Prostate gland (tissue), 2 donors: ENCODE measurements around the gene AIFM1. TPM values are rescaled to one million over a fixed set of nuclear protein-coding genes. Genes with fewer than 3 reads are reported as not detected.

Experiments used
- DNase-seq: peaks from one replicate; pipeline ENCODE4 v3.0.0-alpha.2; 2019; ENCODE audit warnings: low spot score
- H3K27ac ChIP-seq, 2 donors: fragments of 200-600 bp; sonication (generic); 2 replicates each; pipeline ENCODE4 v1.5.1; 2017 to 2019
- H3K27me3 ChIP-seq: fragments of 200-600 bp; sonication (generic); replicated peaks from 2 replicates; pipeline ENCODE4 v1.5.1; 2019; ENCODE audit not compliant: insufficient read depth
- H3K36me3 ChIP-seq, 2 donors: fragments of 200-600 bp; sonication (generic); 1 replicate in 1 of 2; 2 replicates in 1 of 2; pipeline versions ENCODE4 v1.5.1 to v1.8.1; 2017 to 2019
- H3K4me1 ChIP-seq: fragments of 200-600 bp; sonication (generic); replicated peaks from 2 replicates; pipeline ENCODE4 v1.5.1; 2019
- H3K4me3 ChIP-seq, 2 donors: fragments of 200-600 bp; sonication (generic); 2 replicates each; pipeline ENCODE4 v1.5.1; 2017 to 2019
- H3K9me3 ChIP-seq: fragments of 200-600 bp; sonication (generic); 2 replicates; pipeline ENCODE4 v1.5.1; 2017
- POLR2A ChIP-seq: fragments of 450-650 bp; IDR thresholded peaks from one replicate; pipeline ENCODE4 v1.6.1; 2016; ENCODE audit warnings: antibody characterized with exemption, mild to moderate bottlenecking
- POLR2AphosphoS5 ChIP-seq: sonication (generic); formaldehyde crosslinking; IDR thresholded peaks from one replicate; pipeline ENCODE4 v1.6.1; 2017; ENCODE audit warnings: antibody characterized with exemption
- WGBS: methylation state at CpG from one replicate; pipeline ENCODE4 v1.1.5; 2018; 5-methylcytosine and 5-hydroxymethylcytosine counted together
- intact Hi-C: fragments of 100-400 bp; cut with DNase I; formaldehyde crosslinking; loops from one replicate; pipeline ENCODE4 v1.14.2; 2022
- total RNA-seq, 2 donors: library from RNA; depleted of rRNA; stranded (reverse); fragments of >200 nt; gene quantifications; one replicate each; pipeline ENCODE4 v1.1.0, GENCODE V29; 2016
- TF ChIP-seq, protein P1 (sequence below), 4 experiments: fragments of 200-600 bp in 2 of 4; fragments of 450-650 bp in 2 of 4; sonication (generic) in 2 of 4; IDR thresholded peaks; 1 replicate in 3 of 4; 2 replicates in 1 of 4; pipeline ENCODE4 v1.5.1; 2016 to 2019; ENCODE audit warnings: antibody characterized with exemption in 4 of 4, mild to moderate bottlenecking in 2 of 4, moderate library complexity in 2 of 4

The AIFM1 gene
- total RNA-seq, 2 donors from 2014 or later: 21.8 to 32.2 TPM

DNA sequence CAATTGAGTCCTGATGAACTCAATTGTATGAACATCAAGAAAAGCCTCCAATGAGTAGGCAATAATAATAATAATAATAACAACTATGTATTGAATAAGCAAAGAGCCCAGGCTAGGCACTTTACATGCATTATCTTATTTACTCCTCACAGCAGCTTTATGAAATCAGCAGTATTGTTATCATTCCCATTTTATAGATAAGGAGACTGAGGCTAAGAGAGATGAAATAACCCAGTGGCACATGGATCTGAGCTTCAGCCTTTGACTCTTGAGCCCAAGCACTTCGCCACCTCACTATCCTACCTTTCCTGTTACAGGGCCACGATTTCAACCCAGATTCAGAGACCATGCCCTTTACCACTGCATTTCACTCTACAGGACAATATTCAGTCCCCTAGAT is 9.3 kb upstream of the AIFM1 start:
- intact Hi-C loops: no loop called here
- TF ChIP-seq POLR2AphosphoS5: no peak
- TF ChIP-seq, protein P1, sequence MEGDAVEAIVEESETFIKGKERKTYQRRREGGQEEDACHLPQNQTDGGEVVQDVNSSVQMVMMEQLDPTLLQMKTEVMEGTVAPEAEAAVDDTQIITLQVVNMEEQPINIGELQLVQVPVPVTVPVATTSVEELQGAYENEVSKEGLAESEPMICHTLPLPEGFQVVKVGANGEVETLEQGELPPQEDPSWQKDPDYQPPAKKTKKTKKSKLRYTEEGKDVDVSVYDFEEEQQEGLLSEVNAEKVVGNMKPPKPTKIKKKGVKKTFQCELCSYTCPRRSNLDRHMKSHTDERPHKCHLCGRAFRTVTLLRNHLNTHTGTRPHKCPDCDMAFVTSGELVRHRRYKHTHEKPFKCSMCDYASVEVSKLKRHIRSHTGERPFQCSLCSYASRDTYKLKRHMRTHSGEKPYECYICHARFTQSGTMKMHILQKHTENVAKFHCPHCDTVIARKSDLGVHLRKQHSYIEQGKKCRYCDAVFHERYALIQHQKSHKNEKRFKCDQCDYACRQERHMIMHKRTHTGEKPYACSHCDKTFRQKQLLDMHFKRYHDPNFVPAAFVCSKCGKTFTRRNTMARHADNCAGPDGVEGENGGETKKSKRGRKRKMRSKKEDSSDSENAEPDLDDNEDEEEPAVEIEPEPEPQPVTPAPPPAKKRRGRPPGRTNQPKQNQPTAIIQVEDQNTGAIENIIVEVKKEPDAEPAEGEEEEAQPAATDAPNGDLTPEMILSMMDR (IDR thresholded peaks at IDR 0.05): no peak
- Histone ChIP-seq H3K27ac (no peak overlapping the region), H3K27me3 (no peaks in the 10 kb centered on the region), H3K9me3 (no peaks in the 10 kb centered on the region), H3K4me1 (no peaks in the 10 kb centered on the region), H3K4me3 (no peak overlapping the region), H3K36me3 (no peaks in the 10 kb centered on the region)
- DNase-seq: no peak
- 96% methylated on average over 2 of the region's 2 CpGs for WGBS

GRCh38 chrX:130174045-130174704 is 8.5 kb upstream of the AIFM1 start:
- WGBS: 35% methylated on average over 5 of the region's 10 CpGs
- no peak for DNase-seq
- Histone ChIP-seq H3K9me3 (no peaks in the 10 kb centered on the region), H3K27me3 (no peaks in the 10 kb centered on the region), H3K4me3 (no peak overlapping the region), H3K4me1 (no peaks in the 10 kb centered on the region), H3K27ac (no peak overlapping the region), H3K36me3 (no peaks in the 10 kb centered on the region)
- intact Hi-C loops: no loop called here
- TF ChIP-seq, protein P1 (IDR thresholded peaks at IDR 0.05): no peak
- TF ChIP-seq POLR2AphosphoS5: no peak
- no peak for TF ChIP-seq POLR2A

DNA sequence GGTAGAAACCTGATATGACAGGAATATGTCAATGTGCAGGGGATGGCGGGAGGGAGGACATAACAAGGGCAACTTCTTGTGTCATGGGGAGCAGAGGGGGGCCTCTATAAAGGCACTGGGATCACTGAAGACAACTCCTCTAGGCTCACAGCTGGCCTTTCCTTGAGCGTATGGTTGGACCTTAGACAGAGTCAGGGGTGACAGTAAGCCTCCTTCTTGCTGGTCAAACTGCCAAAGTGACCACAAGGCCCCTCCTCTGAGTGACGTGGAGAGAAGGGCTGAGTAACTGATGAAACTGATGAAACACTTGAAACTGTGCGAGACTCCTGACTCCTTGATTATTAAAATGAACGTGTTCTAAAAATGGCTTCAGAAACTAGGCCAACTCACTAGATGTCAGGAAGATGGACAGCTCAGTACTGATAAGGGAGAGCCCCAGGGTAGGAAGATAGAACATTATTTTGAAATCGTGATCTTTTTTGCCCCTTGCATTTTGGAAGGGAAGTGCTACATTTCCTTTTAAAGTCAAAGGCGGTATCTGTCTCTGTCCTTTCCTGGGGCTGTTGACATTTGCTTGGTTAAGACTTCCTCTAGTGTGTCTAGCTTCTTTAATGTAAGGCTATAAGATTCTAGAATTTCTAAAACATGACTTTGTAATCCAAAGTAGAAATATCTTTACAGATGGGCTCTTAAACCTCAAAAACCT is 7.7 kb upstream of the AIFM1 start:
- no peak overlapping the region for H3K4me3 ChIP-seq
- no peak for TF ChIP-seq POLR2A
- TF ChIP-seq, protein P1 (IDR thresholded peaks at IDR 0.05): no peak
- H3K27ac ChIP-seq: no peak overlapping the region
- no peaks in the 10 kb centered on the region for H3K36me3 ChIP-seq
- intact Hi-C loops: no loop called here
- no peaks in the 10 kb centered on the region for H3K9me3 ChIP-seq
- no peaks in the 10 kb centered on the region for H3K27me3 ChIP-seq
- no peaks in the 10 kb centered on the region for H3K4me1 ChIP-seq
- WGBS: 67% methylated on average over 7 of the region's 7 CpGs
- DNase-seq: no peak

DNA sequence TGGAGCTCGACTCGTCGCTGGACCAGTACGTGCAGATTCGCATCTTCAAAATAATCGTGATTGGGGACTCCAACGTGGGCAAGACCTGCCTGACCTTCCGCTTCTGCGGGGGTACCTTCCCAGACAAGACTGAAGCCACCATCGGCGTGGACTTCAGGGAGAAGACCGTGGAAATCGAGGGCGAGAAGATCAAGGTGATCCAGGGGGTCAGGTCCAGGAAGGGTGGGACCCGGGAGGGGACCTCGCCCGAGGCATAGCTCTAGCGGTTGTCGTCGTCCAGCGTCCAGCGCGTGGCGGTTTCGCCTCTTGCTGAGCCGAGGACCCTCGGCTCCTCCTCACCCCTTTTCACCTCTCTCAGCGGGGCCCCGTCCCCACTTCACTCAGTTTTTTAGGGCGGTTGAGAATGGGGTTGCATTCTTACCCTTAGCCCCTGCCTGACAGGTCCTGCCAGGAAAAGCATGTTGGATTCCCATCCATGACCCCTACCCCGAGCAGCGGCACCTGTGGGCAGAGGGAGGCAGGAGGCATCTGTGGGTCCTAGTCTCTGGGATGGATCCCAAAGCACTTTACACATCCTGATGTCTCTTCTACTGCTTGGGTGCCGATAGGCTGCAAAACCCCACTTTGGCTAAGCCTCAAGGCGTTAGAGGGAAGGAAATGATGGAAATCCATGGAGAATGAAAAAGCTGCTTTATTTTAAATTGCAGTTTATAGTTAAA is 6.6 kb upstream of the AIFM1 start:
- TF ChIP-seq POLR2A (no peak), POLR2AphosphoS5 (no peak)
- TF ChIP-seq, protein P1 (IDR thresholded peaks at IDR 0.05): no peak
- WGBS: 23% methylated on average over 20 of the region's 34 CpGs

More for the DNA sequence above, 6.6 kb upstream of the AIFM1 start:
- Histone ChIP-seq H3K4me3 (peak overlapping the region; percentile 18 to 28), H3K9me3 (no peaks in the 10 kb centered on the region), H3K36me3 (no peaks in the 10 kb centered on the region), H3K27ac (no peak overlapping the region), H3K27me3 (no peaks in the 10 kb centered on the region), H3K4me1 (no peaks in the 10 kb centered on the region)
- DNase-seq: no peak
- intact Hi-C loops: no loop called here
